Neuronal stem cell (in vitro differentiated cells): ENCODE measurements around the gene HPCAL1.

Source experiments
- DNase-seq: peaks from one replicate; pipeline ENCODE4 v3.0.0-alpha.2; 2013; ENCODE audit warnings: low spot score
- H2AFZ ChIP-seq: one replicate; pipeline ENCODE4 v1.6.1; 2013; ENCODE audit warnings: mild to moderate bottlenecking, low read length, inconsistent platforms
- H2AK5ac ChIP-seq: 2 replicates; pipeline ENCODE4 v1.6.1; 2013; ENCODE audit warnings: low read depth, mild to moderate bottlenecking, inconsistent platforms, low read length, moderate library complexity, mixed read lengths
- H2BK120ac ChIP-seq: 2 replicates; pipeline ENCODE4 v1.6.1; 2013; ENCODE audit warnings: low read depth, mild to moderate bottlenecking, inconsistent platforms, low read length, moderate library complexity, mixed read lengths
- H2BK12ac ChIP-seq: one replicate; pipeline ENCODE4 v1.6.1; 2013; ENCODE audit warnings: low read length, inconsistent platforms
- H2BK15ac ChIP-seq: 2 replicates; pipeline ENCODE4 v1.6.1; 2013; ENCODE audit warnings: mild to moderate bottlenecking, low read length, inconsistent platforms, mixed read lengths
- H2BK5ac ChIP-seq: one replicate; pipeline ENCODE4 v1.6.1; 2013; ENCODE audit warnings: inconsistent platforms, mild to moderate bottlenecking, low read length, moderate library complexity
- H3K14ac ChIP-seq: one replicate; pipeline ENCODE4 v1.6.1; 2013; ENCODE audit warnings: low read length, inconsistent platforms
- H3K18ac ChIP-seq: 2 replicates; pipeline ENCODE4 v1.6.1; 2013; ENCODE audit warnings: low read length, inconsistent platforms
- H3K23ac ChIP-seq: 2 replicates; pipeline ENCODE4 v1.6.1; 2013; ENCODE audit warnings: low read depth, mild to moderate bottlenecking, mixed read lengths, low read length, inconsistent platforms; ENCODE audit not compliant: poor library complexity
- H3K27ac ChIP-seq: replicated peaks from 3 replicates; pipeline ENCODE4 v1.5.1; 2013; ENCODE audit warnings: low read length, inconsistent platforms
- H3K27me3 ChIP-seq, 3 experiments: 2 replicates each; pipeline ENCODE4 v1.6.1; 2013; ENCODE audit warnings: low read length in 3 of 3, mild to moderate bottlenecking in 2 of 3, inconsistent platforms in 1 of 3, low read depth in 1 of 3, mixed read lengths in 1 of 3, moderate library complexity in 1 of 3; ENCODE audit not compliant: control insufficient read depth in 3 of 3, insufficient read depth in 3 of 3
- H3K36me3 ChIP-seq, 2 donors: replicated peaks in 1 of 2; 2 replicates each; pipeline ENCODE4 v1.6.1; 2013; ENCODE audit warnings: low read length in 2 of 2; ENCODE audit not compliant: control insufficient read depth in 2 of 2, insufficient read depth in 2 of 2
- H3K4ac ChIP-seq: 2 replicates; pipeline ENCODE4 v1.6.1; 2013; ENCODE audit warnings: inconsistent platforms, mild to moderate bottlenecking, low read length, moderate library complexity
- H3K4me1 ChIP-seq, 2 donors: 1 replicate in 1 of 2; 2 replicates in 1 of 2; pipeline ENCODE4 v1.6.1; 2013; ENCODE audit warnings: low read length in 2 of 2, low read depth in 1 of 2; ENCODE audit not compliant: control insufficient read depth in 2 of 2, insufficient read depth in 1 of 2
- H3K4me2 ChIP-seq: one replicate; pipeline ENCODE4 v1.6.1; 2013; ENCODE audit warnings: mild to moderate bottlenecking, low read length, inconsistent platforms; ENCODE audit not compliant: insufficient read depth, poor library complexity, severe bottlenecking
- H3K4me3 ChIP-seq, 2 donors: 2 replicates each; pipeline ENCODE4 v1.5.1; 2013; ENCODE audit warnings: low read length in 2 of 2, mild to moderate bottlenecking in 2 of 2, inconsistent platforms in 1 of 2, moderate library complexity in 1 of 2
- H3K79me1 ChIP-seq: one replicate; pipeline ENCODE4 v1.6.1; 2013; ENCODE audit warnings: low read depth, mild to moderate bottlenecking, inconsistent platforms, low read length, moderate library complexity
- H3K9ac ChIP-seq: one replicate; pipeline ENCODE4 v1.6.1; 2013; ENCODE audit warnings: mild to moderate bottlenecking, low read depth, low read length, inconsistent platforms; ENCODE audit not compliant: poor library complexity
- H3K9me3 ChIP-seq, 2 donors: replicated peaks in 1 of 2; 2 replicates each; pipeline versions ENCODE3 to v1.6.1; 2013; ENCODE audit warnings: low read length in 2 of 2, mild to moderate bottlenecking in 2 of 2, inconsistent platforms in 1 of 2, low read depth in 1 of 2, mixed read lengths in 1 of 2, moderate library complexity in 1 of 2; ENCODE audit not compliant: control insufficient read depth in 2 of 2, insufficient read depth in 1 of 2
- H4K8ac ChIP-seq: one replicate; pipeline ENCODE4 v1.6.1; 2013; ENCODE audit warnings: low read depth, mild to moderate bottlenecking, inconsistent platforms, low read length, moderate library complexity
- H4K91ac ChIP-seq: one replicate; pipeline ENCODE4 v1.6.1; 2013; ENCODE audit warnings: low read length, low read depth, mild to moderate bottlenecking, inconsistent platforms; ENCODE audit not compliant: poor library complexity
- WGBS, 2 donors: extraction: QIAGEN DNeasy Blood & Tissue Kit; methylation state at CpG; one replicate each; pipeline ENCODE4 v1.1.7; 2013; ENCODE audit warnings: missing lambda C conversion rate in 2 of 2, mixed read lengths in 1 of 2; ENCODE audit not compliant: insufficient read length in 2 of 2, insufficient replicate concordance in 1 of 2; ENCODE audit errors: extremely low coverage in 2 of 2; 5-methylcytosine and 5-hydroxymethylcytosine counted together

Gene HPCAL1

DNA sequence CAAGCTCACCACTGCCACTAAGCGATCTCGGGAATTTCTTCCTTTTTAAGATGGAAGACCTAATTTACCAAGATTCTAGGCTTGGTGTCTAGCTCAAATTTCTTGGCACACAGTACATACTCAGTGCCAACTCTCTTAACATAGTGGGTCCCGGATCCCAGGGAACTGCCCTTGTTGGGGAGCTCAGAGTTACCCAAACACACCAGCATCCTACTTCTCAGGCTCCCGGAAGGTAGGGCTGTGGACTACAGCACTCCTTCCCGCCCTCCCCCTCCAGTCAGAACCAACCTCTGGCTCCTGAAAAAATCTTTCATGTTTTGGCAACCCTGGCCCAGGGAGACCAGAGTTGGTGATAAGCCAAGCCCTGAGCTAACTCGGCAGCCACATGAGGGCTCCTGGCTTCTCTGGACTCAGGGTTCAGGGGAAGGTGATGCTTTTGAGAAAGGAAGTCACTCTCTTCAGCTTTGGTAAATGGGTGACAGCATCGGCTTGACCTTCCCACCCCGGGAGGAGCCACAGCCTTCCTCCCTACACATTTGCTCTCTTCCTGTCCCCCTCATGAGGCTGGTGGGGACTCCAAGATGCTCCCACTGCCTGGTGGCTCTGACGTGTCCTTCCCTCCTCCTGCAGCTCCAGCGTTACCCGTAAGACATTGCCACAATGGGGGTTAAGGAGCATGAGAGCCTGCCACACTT is 136.6 kb downstream of the HPCAL1 start:
- Histone ChIP-seq H3K14ac (no peak overlapping the region), H3K23ac (no peak overlapping the region), H3K9me3 (no peaks in the 10 kb centered on the region), H3K4me2 (no peak overlapping the region), H2BK120ac (no peak overlapping the region), H2BK5ac (no peak overlapping the region), H3K9ac (no peak overlapping the region), H2AFZ (no peak overlapping the region), H2AK5ac (no peak overlapping the region), H3K18ac (no peak overlapping the region), H4K91ac (no peak overlapping the region), H3K4me3 (no peak overlapping the region), H3K4me1 (peaks cover 0 to 3% of the 10 kb centered on the region in 2 donors), H3K36me3 (peaks cover 45 to 60% of the 10 kb centered on the region in 2 donors), H3K4ac (no peak overlapping the region), H3K79me1 (peaks cover 3% of the 10 kb centered on the region), H2BK15ac (no peak overlapping the region), H3K27me3 (no peaks in the 10 kb centered on the region), H4K8ac (no peak overlapping the region), H2BK12ac (no peak overlapping the region), H3K27ac (no peak overlapping the region)
- no peak for DNase-seq
- WGBS, 2 donors, result no CpG with 5 or more reads among the region's 11 CpGs

DNA sequence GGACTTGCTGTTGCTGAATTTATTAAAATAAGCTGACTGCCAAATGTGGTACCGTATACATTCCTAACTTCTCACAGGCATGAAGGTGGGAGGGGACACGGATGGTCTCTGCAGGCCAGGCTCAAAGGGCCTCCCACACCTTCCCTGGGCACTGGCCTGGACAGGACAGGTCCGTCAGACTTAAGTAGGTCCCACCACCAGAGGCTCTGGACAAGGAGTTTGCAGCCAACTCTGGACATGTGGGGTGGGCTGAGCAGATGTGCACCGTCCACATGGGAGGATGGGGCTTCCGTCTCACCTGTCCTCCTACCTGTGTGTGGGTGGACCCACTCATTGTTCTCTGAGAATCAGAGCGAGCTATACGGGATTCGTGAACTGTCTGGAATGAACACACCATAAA is 137.3 kb downstream of the HPCAL1 start:
- Histone ChIP-seq H3K4me2 (no peak overlapping the region), H3K9me3 (no peaks in the 10 kb centered on the region), H3K4me1 (no peaks in the 10 kb centered on the region), H3K14ac (no peak overlapping the region), H2BK12ac (no peak overlapping the region), H2AK5ac (no peak overlapping the region), H3K4ac (no peak overlapping the region), H4K91ac (no peak overlapping the region), H2AFZ (no peak overlapping the region), H3K23ac (no peak overlapping the region), H3K18ac (no peak overlapping the region), H2BK15ac (no peak overlapping the region), H3K9ac (no peak overlapping the region), H4K8ac (no peak overlapping the region), H2BK120ac (no peak overlapping the region), H2BK5ac (no peak overlapping the region), H3K27me3 (no peaks in the 10 kb centered on the region), H3K36me3 (peaks cover 49 to 67% of the 10 kb centered on the region in 2 donors), H3K27ac (no peak overlapping the region), H3K4me3 (no peak overlapping the region), H3K79me1 (peaks cover 3% of the 10 kb centered on the region)
- no peak for DNase-seq
- WGBS, 2 donors, result no CpG with 5 or more reads among the region's 8 CpGs

DNA sequence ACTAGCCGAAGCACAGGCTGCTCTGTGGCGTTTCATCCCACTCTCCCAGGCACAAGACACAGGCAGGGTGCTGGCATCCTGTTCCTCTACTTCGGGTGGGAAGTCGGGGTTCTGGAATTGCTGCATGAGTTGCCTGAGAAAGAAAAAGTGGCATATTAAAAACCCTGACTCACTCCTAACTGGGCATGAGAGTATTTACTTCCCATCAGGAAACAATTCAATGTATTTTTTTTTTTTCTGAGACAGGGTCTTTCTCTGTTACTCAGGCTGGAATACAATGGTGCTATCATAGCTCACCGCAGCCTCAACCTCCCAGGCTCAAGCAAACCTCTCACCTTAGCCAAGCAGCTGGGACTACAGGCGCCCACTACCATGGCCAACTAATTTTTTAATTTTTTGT is 138.0 kb downstream of the HPCAL1 start:
- Histone ChIP-seq H3K4me3 (no peak overlapping the region), H3K36me3 (peaks cover 51 to 74% of the 10 kb centered on the region in 2 donors), H4K91ac (no peak overlapping the region), H3K4me2 (no peak overlapping the region), H3K9ac (no peak overlapping the region), H3K79me1 (peaks cover 3% of the 10 kb centered on the region), H4K8ac (no peak overlapping the region), H3K23ac (no peak overlapping the region), H3K4me1 (peaks cover 0 to 2% of the 10 kb centered on the region in 2 donors), H3K9me3 (no peaks in the 10 kb centered on the region), H3K18ac (no peak overlapping the region), H2AFZ (no peak overlapping the region), H3K27me3 (no peaks in the 10 kb centered on the region), H2BK15ac (no peak overlapping the region), H3K4ac (no peak overlapping the region), H3K27ac (no peak overlapping the region), H2BK120ac (no peak overlapping the region), H2BK12ac (no peak overlapping the region), H2BK5ac (no peak overlapping the region), H2AK5ac (no peak overlapping the region), H3K14ac (no peak overlapping the region)
- no CpG with 5 or more reads among the region's 6 CpGs for WGBS, 2 donors
- no peak for DNase-seq

DNA sequence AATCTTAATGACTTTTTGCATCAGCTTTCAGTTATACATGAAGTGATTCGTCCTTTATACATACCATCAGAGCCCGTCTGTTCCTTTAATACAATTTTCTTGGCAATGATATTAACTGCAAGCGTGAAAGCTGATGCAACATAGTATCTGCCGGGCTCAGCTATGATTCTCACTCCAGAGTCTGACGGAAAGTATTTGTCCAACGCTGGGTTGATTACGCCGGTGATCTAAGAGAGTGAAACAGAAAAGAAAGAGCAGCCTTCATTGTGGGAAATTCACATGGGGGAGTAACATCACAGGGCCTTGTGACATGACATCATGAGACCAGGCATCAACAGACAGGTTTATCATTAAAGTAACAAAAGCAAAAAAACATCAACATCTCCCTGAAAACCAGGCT is 139.2 kb downstream of the HPCAL1 start:
- Histone ChIP-seq H3K27me3 (no peaks in the 10 kb centered on the region), H2AFZ (no peak overlapping the region), H3K79me1 (peaks cover 3% of the 10 kb centered on the region), H3K4ac (no peak overlapping the region), H2BK15ac (no peak overlapping the region), H2AK5ac (no peak overlapping the region), H3K18ac (no peak overlapping the region), H4K91ac (no peak overlapping the region), H3K4me2 (no peak overlapping the region), H3K9ac (no peak overlapping the region), H3K23ac (no peak overlapping the region), H3K4me1 (peaks cover 2 to 3% of the 10 kb centered on the region in 2 donors), H2BK120ac (no peak overlapping the region), H3K14ac (no peak overlapping the region), H2BK12ac (no peak overlapping the region), H3K36me3 (peaks cover 51 to 86% of the 10 kb centered on the region in 2 donors), H3K27ac (no peak overlapping the region), H3K9me3 (no peaks in the 10 kb centered on the region), H2BK5ac (no peak overlapping the region), H4K8ac (no peak overlapping the region), H3K4me3 (no peak overlapping the region)
- WGBS, 2 donors, result no CpG with 5 or more reads among the region's 8 CpGs
- no peak for DNase-seq
